ENCODE results near the gene AKR1A1. TPM values are rescaled to one million over a fixed set of nuclear protein-coding genes. Genes with fewer than 3 reads are reported as not detected.

AKR1A1 gene
- total and polyA plus RNA-seq, 2 of the 8 experiments (the other 6 are each of a cell fraction or from before 2014, with no cell fraction given): 344 to 435 TPM

DNA sequence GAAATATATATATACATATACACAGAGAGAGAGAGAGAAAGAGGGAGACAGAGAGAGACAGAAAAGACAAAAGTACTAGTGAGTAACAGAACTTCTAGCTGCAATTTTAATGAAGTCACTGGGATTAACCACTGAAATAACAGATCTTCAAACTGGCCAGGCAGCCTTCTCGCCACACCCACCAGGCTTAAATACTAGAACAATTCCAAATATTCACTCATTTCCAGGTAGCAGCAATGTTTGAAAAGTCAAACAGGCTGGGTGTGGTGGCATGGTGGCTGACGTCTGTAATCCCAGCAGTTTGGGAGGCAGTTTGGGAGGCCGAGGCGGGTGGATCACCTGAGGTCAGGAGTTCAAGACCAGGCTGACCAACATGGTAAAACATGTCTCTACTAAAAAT lies 34.2 kb upstream of the AKR1A1 start:
- Histone ChIP-seq H3K79me2 (ENCODE audit: control insufficient read depth in 1 of 2, insufficient read depth in 2 of 2, low read length in 2 of 2) (peaks cover 28 to 56% of the 10 kb centered on the region in 2 experiments), H3K4me2 (ENCODE audit: insufficient read depth in 1 of 2, low read depth in 2 of 2, low read length in 2 of 2) (no peak overlapping the region), H4K20me1 (replicated peaks in 1 of 2; ENCODE audit: control insufficient read depth in 1 of 2, insufficient read depth in 2 of 2, low read length in 2 of 2) (peaks cover 20 to 35% of the 10 kb centered on the region in 2 experiments), H3K27ac (ENCODE audit: low read depth, low read length) (no peak overlapping the region), H2BK120ac (replicated peaks; ENCODE audit: low read depth, low read length) (no peak overlapping the region), H3K23me2 (ENCODE audit: low read depth, low read length) (peaks cover 3% of the 10 kb centered on the region; the same call in 1 of the 2 replicates), H3K27me3 (replicated peaks in 1 of 4; ENCODE audit: control insufficient read depth in 3 of 4, extremely low read depth in 1 of 4, insufficient read depth in 3 of 4, low read length in 3 of 4) (no peaks in the 10 kb centered on the region), H3K14ac (ENCODE audit: insufficient read length) (no peak overlapping the region), H4K5ac (ENCODE audit: insufficient read length, low read depth, low read length) (no peak overlapping the region), H2AK5ac (ENCODE audit: low read depth, low read length) (no peak overlapping the region), H2BK5ac (ENCODE audit: low read depth, low read length) (no peak overlapping the region), H2BK15ac (ENCODE audit: low read length) (no peak overlapping the region), H4K8ac (ENCODE audit: extremely low read depth, insufficient read depth, low read length) (no peak overlapping the region), H3K9ac (replicated peaks in 1 of 4; ENCODE audit: extremely low read depth in 1 of 4, low read depth in 3 of 4, low read length in 3 of 4) (no peak overlapping the region), H3K23ac (ENCODE audit: insufficient read length) (no peak overlapping the region), H3K36me3 (ENCODE audit: control insufficient read depth in 2 of 4, insufficient read depth in 4 of 4, low read length in 3 of 4) (peaks cover 38 to 78% (median 65%) of the 10 kb centered on the region in 4 experiments), H3K18ac (ENCODE audit: extremely low read depth, low read length) (no peak overlapping the region), H3K4ac (replicated peaks; ENCODE audit: insufficient read length, low read depth, low read length) (no peak overlapping the region), H3K79me1 (ENCODE audit: low read depth, low read length) (no peaks in the 10 kb centered on the region), H2BK12ac (ENCODE audit: low read depth, low read length) (no peak overlapping the region), H2AFZ (ENCODE audit: low read length) (no peak overlapping the region), H2BK20ac (ENCODE audit: low read length) (no peak overlapping the region), H3K56ac (replicated peaks; ENCODE audit: insufficient read length, low read depth, low read length) (no peak overlapping the region), H3K9me3 (ENCODE audit: insufficient read depth in 2 of 2, low read depth in 1 of 2, low read length in 1 of 2) (no peaks in the 10 kb centered on the region), H3K4me1 (replicated peaks in 1 of 4; ENCODE audit: control insufficient read depth in 3 of 4, insufficient read depth in 4 of 4, low read length in 3 of 4) (peaks cover 0 to 2% (median 0%) of the 10 kb centered on the region in 4 experiments; a peak in 2 of 7 replicates), H3K4me3 (ENCODE audit: extremely low read depth in 1 of 4, insufficient read depth in 2 of 4, low read depth in 3 of 4, low read length in 4 of 4) (no peak overlapping the region), H4K91ac (replicated peaks; ENCODE audit: insufficient read length, low read length) (no peak overlapping the region)
- CTCF ChIA-PET (ENCODE audit: partially characterized antibody): interaction anchor here (0.6 to 5.4 kb wide), 7 partner anchors 8 to 496 kb away, joined by 3 to 53 read pairs (median 4); no protein-coding TSS in a partner anchor
- POLR2A ChIA-PET (ENCODE audit: partially characterized antibody): interaction anchor here (0.9 to 13.3 kb wide), 7 partner anchors 9 to 189 kb away, joined by 3 to 741 read pairs (median 12); partner anchors contain the start of genes AKR1A1, CCDC163, MMACHC and NASP
- no peak for DNase-seq (ENCODE audit: low read depth in 1 of 2, low spot score in 2 of 2)
- FAIRE-seq: no peak
- 80% methylated on average over 4 of the region's 4 CpGs; no CpG with 5 or more reads in 1 of the 2 experiments for WGBS, 2 experiments (ENCODE audit: extremely low coverage in 1 of 2, insufficient coverage in 1 of 2, insufficient read length in 1 of 2, insufficient replicate concordance in 2 of 2, low coverage in 1 of 2, low lambda C conversion rate in 2 of 2, missing lambda C conversion rate in 1 of 2)
- TF ChIP-seq BACH1 (IDR thresholded peaks at IDR 0.05; ENCODE audit: low read length) (no peak), NRF1 (IDR thresholded peaks at IDR 0.05; ENCODE audit: low read depth, low read length) (no peak), SUZ12 (IDR thresholded peaks at IDR 0.05; ENCODE audit: low read length) (no peak), CHD2 (IDR thresholded peaks at IDR 0.05; ENCODE audit: low read length) (no peak)
